A375 (cell line): ENCODE data around the gene PGA4. TPM values are rescaled to one million over a fixed set of nuclear protein-coding genes. Genes with fewer than 3 reads are reported as not detected.

Source experiments
- total RNA-seq: library from RNA; depleted of rRNA; stranded (reverse); fragments of >200 nt; shearing (Covaris generic); gene quantifications from 2 replicates; pipeline ENCODE4 v1.2.3, GENCODE V29; 2014; rRNA removed

The PGA4 gene
- not detected in 2 replicates for total RNA-seq

GRCh38 chr11:61222047-61222446 lies at the start of gene PGA4:
Gene PGA4 (plus strand): TSS chr11:61222347. CDS start chr11:61222401, 54 bp downstream.

GRCh38 chr11:61202950-61203746 lies 19.0 kb upstream of the PGA4 start, which contains the start of gene PGA3:
Gene PGA3 (plus strand): TSS chr11:61203515. CDS start chr11:61203565, 50 bp downstream.

GRCh38 chr11:61240875-61241274 lies 18.7 kb downstream of the PGA4 start, which contains the start of gene PGA5:
Gene PGA5 (plus strand): TSS chr11:61241175. CDS start chr11:61241227, 52 bp downstream.

Other genes starting within 250 kb of the PGA4 start
- not detected in 2 replicates for gene CD5, start 119.9 kb upstream of the PGA4 start, total RNA-seq
- 17.4 and 22.8 TPM in 2 replicates for gene VPS37C, start 60.9 kb upstream of the PGA4 start, total RNA-seq
- not detected in 2 replicates for gene PGA3, start 18.8 kb upstream of the PGA4 start, total RNA-seq
- gene PGA5, start 18.8 kb downstream of the PGA4 start, total RNA-seq: not detected in 2 replicates
- 0.94 and 1.9 TPM in 2 replicates for gene VWCE, start 73.0 kb downstream of the PGA4 start, total RNA-seq
- 273 and 282 TPM in 2 replicates for gene DDB1, start 110.8 kb downstream of the PGA4 start, total RNA-seq
- 81.3 and 98.6 TPM in 2 replicates for gene TKFC, start 110.9 kb downstream of the PGA4 start, total RNA-seq
- gene CYB561A3, start 139.5 kb downstream of the PGA4 start, total RNA-seq: 25.6 and 30.3 TPM in 2 replicates
- 32.2 and 32.9 TPM in 2 replicates for gene TMEM138, start 140.0 kb downstream of the PGA4 start, total RNA-seq
- 9.3 and 10.7 TPM in 2 replicates for gene TMEM216, start 170.2 kb downstream of the PGA4 start, total RNA-seq
- gene CPSF7, start 207.6 kb downstream of the PGA4 start, total RNA-seq: 41.5 and 55.5 TPM in 2 replicates
- 45.7 and 53.0 TPM in 2 replicates for gene SDHAF2, start 207.8 kb downstream of the PGA4 start, total RNA-seq